ENCODE data around the gene ZC3H10. TPM values are rescaled to one million over a fixed set of nuclear protein-coding genes. Genes with fewer than 3 reads are reported as not detected.

ZC3H10 gene
- total and polyA plus RNA-seq, 5 donors from 2014 or later, result 1.7 to 11.0 (median 3.0) TPM

DNA sequence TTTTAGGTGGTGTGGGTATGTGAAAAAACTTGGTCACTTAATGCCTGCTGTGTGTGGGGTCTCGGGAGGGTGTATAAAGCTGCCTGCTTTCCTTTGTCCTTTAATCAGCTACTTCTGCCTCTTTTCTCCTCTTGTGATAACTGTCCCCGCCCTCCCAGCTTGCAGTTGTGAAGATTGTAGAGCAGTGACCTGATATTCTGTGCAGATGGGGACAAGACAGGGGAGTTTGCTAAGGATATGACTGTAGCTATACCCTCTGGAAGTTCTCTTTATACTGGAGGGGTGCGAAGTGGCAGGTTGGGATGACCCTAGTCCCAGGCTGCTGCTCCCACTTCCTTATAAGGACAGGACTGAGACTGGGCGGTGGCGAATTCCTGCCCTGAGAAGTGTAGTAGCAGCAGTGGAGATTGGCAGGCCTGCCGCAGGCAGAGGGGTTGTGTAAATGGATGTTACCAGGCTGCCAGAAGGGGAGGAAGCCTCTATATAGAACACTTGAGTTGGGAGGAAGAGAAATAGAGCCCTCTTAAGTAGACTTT is 40.9 kb downstream of the ZC3H10 start:
- peaks cover 38% of the 10 kb centered on the region for H3K36me3 ChIP-seq (ENCODE audit: control insufficient read depth, insufficient read depth, low read length)
- DNase-seq (peak; percentile 18 to 48 (median 23)), ATAC-seq (ENCODE audit: low read depth in 2 of 2) (no peak)
- Mint-ChIP-seq H3K36me3 (peaks cover 21% of the 10 kb centered on the region), H3K27me3 (no peaks in the 10 kb centered on the region), H3K9me3 (no peaks in the 10 kb centered on the region), H3K4me3 (peak overlapping the region; percentile 92 to 100 (median 100)), H3K4me1 (peaks cover 0 to 59% (median 34%) of the 10 kb centered on the region in 4 donors), H3K27ac (peak overlapping the region; percentile 98 to 100 (median 100))
- peaks cover 46% of the 10 kb centered on the region for H3K4me1 ChIP-seq (ENCODE audit: control insufficient read depth, insufficient read depth, low read length, poor library complexity, severe bottlenecking)
- no peaks in the 10 kb centered on the region for H3K27me3 ChIP-seq (ENCODE audit: control insufficient read depth, insufficient read depth, low read length)
- peak overlapping the region; percentile 95 for H3K27ac ChIP-seq (ENCODE audit: insufficient read depth, low read length, poor library complexity, severe bottlenecking)
- H3K9me3 ChIP-seq (ENCODE audit: control insufficient read depth in 2 of 2, low read length in 2 of 2), result no peaks in the 10 kb centered on the region
- peak overlapping the region; percentile 98 for H3K4me3 ChIP-seq (ENCODE audit: low read depth, low read length)

- peak overlapping the region; percentile 98 to 100 (median 100) for H3K27ac Mint-ChIP-seq
- peaks cover 44% of the 10 kb centered on the region for H3K36me3 ChIP-seq (ENCODE audit: control insufficient read depth, insufficient read depth, low read length)
- peak overlapping the region; percentile 98 for H3K4me3 ChIP-seq (ENCODE audit: low read depth, low read length)
- H3K27ac ChIP-seq (ENCODE audit: insufficient read depth, low read length, poor library complexity, severe bottlenecking), result peak overlapping the region; percentile 95
- peak in 1 of 3 donors; percentile 27 for DNase-seq
- H3K4me1 Mint-ChIP-seq, result peaks cover 0 to 59% (median 34%) of the 10 kb centered on the region in 4 donors
- H3K9me3 ChIP-seq (ENCODE audit: control insufficient read depth in 2 of 2, low read length in 2 of 2), result no peaks in the 10 kb centered on the region
- peak overlapping the region; percentile 92 to 100 (median 100) for H3K4me3 Mint-ChIP-seq
- H3K4me1 ChIP-seq (ENCODE audit: control insufficient read depth, insufficient read depth, low read length, poor library complexity, severe bottlenecking), result peaks cover 46% of the 10 kb centered on the region
- no peak for ATAC-seq (ENCODE audit: low read depth in 2 of 2)
- no peaks in the 10 kb centered on the region for H3K27me3 ChIP-seq (ENCODE audit: control insufficient read depth, insufficient read depth, low read length)
- peaks cover 25% of the 10 kb centered on the region for H3K36me3 Mint-ChIP-seq
- H3K9me3 Mint-ChIP-seq, result no peaks in the 10 kb centered on the region
- no peaks in the 10 kb centered on the region for H3K27me3 Mint-ChIP-seq
Measured at GRCh38 chr12:56159482-56160192, 41.6 kb downstream of the ZC3H10 start.

- ATAC-seq (ENCODE audit: low read depth in 2 of 2), result peak; percentile 44 to 58
- Histone ChIP-seq H3K36me3 (ENCODE audit: control insufficient read depth, insufficient read depth, low read length) (peaks cover 51% of the 10 kb centered on the region), H3K27ac (ENCODE audit: insufficient read depth, low read length, poor library complexity, severe bottlenecking) (peak overlapping the region; percentile 95), H3K27me3 (ENCODE audit: control insufficient read depth, insufficient read depth, low read length) (no peaks in the 10 kb centered on the region), H3K9me3 (ENCODE audit: control insufficient read depth in 2 of 2, low read length in 2 of 2) (no peaks in the 10 kb centered on the region), H3K4me1 (ENCODE audit: control insufficient read depth, insufficient read depth, low read length, poor library complexity, severe bottlenecking) (peaks cover 46% of the 10 kb centered on the region), H3K4me3 (ENCODE audit: low read depth, low read length) (peak overlapping the region; percentile 98)
- peaks cover 25% of the 10 kb centered on the region for H3K36me3 Mint-ChIP-seq
- no peaks in the 10 kb centered on the region for H3K9me3 Mint-ChIP-seq
- DNase-seq, result peak; percentile 47 to 78 (median 67)
- H3K27me3 Mint-ChIP-seq, result no peaks in the 10 kb centered on the region
- H3K4me1 Mint-ChIP-seq, result peaks cover 0 to 58% (median 34%) of the 10 kb centered on the region in 4 donors
- peak overlapping the region; percentile 98 to 100 (median 100) for H3K27ac Mint-ChIP-seq
- peak overlapping the region; percentile 92 to 100 (median 100) for H3K4me3 Mint-ChIP-seq
Measured at GRCh38 chr12:56160193-56160763, 42.2 kb downstream of the ZC3H10 start.

GRCh38 chr12:56160894-56161689 is 43.0 kb downstream of the ZC3H10 start:
- Histone ChIP-seq H3K4me1 (ENCODE audit: control insufficient read depth, insufficient read depth, low read length, poor library complexity, severe bottlenecking) (peaks cover 46% of the 10 kb centered on the region), H3K36me3 (ENCODE audit: control insufficient read depth, insufficient read depth, low read length) (peaks cover 56% of the 10 kb centered on the region), H3K27me3 (ENCODE audit: control insufficient read depth, insufficient read depth, low read length) (no peaks in the 10 kb centered on the region), H3K27ac (ENCODE audit: insufficient read depth, low read length, poor library complexity, severe bottlenecking) (peak overlapping the region; percentile 95), H3K4me3 (ENCODE audit: low read depth, low read length) (peak overlapping the region; percentile 98), H3K9me3 (ENCODE audit: control insufficient read depth in 2 of 2, low read length in 2 of 2) (no peaks in the 10 kb centered on the region)
- H3K4me1 Mint-ChIP-seq, result peaks cover 0 to 58% (median 34%) of the 10 kb centered on the region in 4 donors
- no peaks in the 10 kb centered on the region for H3K9me3 Mint-ChIP-seq
- H3K4me3 Mint-ChIP-seq, result peak overlapping the region; percentile 92 to 100 (median 100)
- H3K27ac Mint-ChIP-seq, result peak overlapping the region; percentile 95 to 100 (median 98)
- no peaks in the 10 kb centered on the region for H3K27me3 Mint-ChIP-seq
- H3K36me3 Mint-ChIP-seq, result peaks cover 30% of the 10 kb centered on the region
- no peak for ATAC-seq (ENCODE audit: low read depth in 2 of 2)
- no peak for DNase-seq

DNA sequence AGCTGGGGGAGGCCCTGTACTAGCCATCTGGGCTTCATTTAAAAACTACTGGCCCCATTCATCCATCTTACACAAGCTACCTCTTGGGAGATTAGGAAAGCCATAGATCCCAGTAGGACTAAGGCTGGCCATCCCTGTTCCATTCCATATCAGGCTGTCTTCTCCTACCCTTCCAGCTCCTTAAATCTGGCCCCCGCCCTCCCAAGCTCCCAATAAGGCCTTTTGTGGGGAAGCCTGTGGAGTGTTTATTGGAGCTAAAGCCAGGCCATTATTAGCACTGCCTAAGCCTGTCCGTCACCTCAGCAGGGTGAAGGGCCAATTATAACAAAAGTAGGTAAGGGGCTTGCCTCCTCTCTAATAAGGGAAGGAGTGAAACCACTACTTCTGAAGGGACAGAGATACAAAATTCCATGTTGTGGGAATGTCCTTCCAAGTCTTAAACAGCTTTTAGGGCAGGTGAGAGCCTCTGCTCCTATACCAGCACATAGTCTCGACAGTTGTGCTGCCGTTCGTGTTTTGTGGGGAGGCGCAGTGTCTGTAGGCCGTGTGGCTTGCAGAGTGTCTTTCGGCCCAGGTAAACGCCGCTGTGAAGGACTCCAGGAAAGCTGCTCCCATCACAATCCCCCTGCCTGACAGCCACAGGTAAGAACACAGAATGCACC is 43.8 kb downstream of the ZC3H10 start:
- ATAC-seq (ENCODE audit: low read depth in 2 of 2) (no peak), DNase-seq (no peak)
- H3K27me3 Mint-ChIP-seq, result no peaks in the 10 kb centered on the region
- Histone ChIP-seq H3K36me3 (ENCODE audit: control insufficient read depth, insufficient read depth, low read length) (peaks cover 57% of the 10 kb centered on the region), H3K4me1 (ENCODE audit: control insufficient read depth, insufficient read depth, low read length, poor library complexity, severe bottlenecking) (peaks cover 45% of the 10 kb centered on the region), H3K4me3 (ENCODE audit: low read depth, low read length) (no peak overlapping the region), H3K27me3 (ENCODE audit: control insufficient read depth, insufficient read depth, low read length) (no peaks in the 10 kb centered on the region), H3K27ac (ENCODE audit: insufficient read depth, low read length, poor library complexity, severe bottlenecking) (peak overlapping the region; percentile 95), H3K9me3 (ENCODE audit: control insufficient read depth in 2 of 2, low read length in 2 of 2) (no peaks in the 10 kb centered on the region)
- H3K4me3 Mint-ChIP-seq, result peak overlapping the region; percentile 72 to 100 (median 96)
- peaks cover 30% of the 10 kb centered on the region for H3K36me3 Mint-ChIP-seq
- peak overlapping the region in 2 of 3 donors; percentile 98 to 100 for H3K27ac Mint-ChIP-seq
- no peaks in the 10 kb centered on the region for H3K9me3 Mint-ChIP-seq
- H3K4me1 Mint-ChIP-seq, result peaks cover 0 to 53% (median 34%) of the 10 kb centered on the region in 4 donors

DNA sequence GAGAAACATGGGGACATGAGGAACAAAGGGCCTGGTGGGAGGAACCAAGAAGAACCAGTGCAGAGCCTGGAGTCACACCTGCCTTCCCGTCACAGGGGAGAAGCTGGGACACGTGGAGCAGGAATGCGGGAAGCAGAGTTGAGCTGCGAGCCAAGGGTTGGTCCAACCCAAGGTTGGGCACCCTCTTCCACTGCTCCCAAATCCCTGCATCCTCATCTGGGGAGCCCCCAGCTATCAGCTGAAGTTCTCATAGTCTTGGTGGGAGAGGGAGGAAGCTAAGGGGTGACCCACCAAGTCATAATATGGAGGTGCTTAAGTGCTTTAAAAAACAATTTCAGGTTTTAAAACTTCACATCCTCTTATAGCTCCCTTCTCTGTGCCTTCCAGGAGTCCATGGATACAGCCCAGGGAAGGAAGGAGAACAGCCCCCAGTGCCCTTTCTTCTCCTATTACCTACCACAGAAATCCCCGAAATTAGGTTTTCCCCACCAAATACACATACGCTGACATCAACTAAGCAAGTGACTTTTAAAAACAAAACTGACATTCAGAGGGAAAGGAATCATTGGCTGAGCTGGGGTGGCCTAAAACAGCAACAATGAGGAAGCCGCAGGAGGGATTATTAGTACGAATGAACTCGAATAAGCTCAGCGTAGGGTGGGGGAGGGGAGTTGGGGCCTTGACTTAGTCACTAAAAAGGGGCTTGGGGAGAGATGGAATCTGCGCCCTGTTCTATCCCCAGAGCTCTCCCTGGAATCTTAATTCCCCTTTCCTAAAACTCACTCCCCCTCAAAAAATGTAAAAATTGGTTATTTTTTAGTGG is 44.6 kb downstream of the ZC3H10 start:
- no peak for ATAC-seq (ENCODE audit: low read depth in 2 of 2)

More for the DNA sequence above, 44.6 kb downstream of the ZC3H10 start:
- peaks cover 0 to 45% (median 29%) of the 10 kb centered on the region in 4 donors for H3K4me1 Mint-ChIP-seq
- no peaks in the 10 kb centered on the region for H3K27me3 Mint-ChIP-seq
- H3K27ac ChIP-seq (ENCODE audit: insufficient read depth, low read length, poor library complexity, severe bottlenecking), result peak overlapping the region; percentile 95
- peak overlapping the region in 2 of 3 donors; percentile 20 to 83 for H3K27ac Mint-ChIP-seq
- H3K9me3 ChIP-seq (ENCODE audit: control insufficient read depth in 2 of 2, low read length in 2 of 2), result no peaks in the 10 kb centered on the region
- H3K4me1 ChIP-seq (ENCODE audit: control insufficient read depth, insufficient read depth, low read length, poor library complexity, severe bottlenecking), result peaks cover 37% of the 10 kb centered on the region
- peaks cover 65% of the 10 kb centered on the region for H3K36me3 ChIP-seq (ENCODE audit: control insufficient read depth, insufficient read depth, low read length)
- H3K9me3 Mint-ChIP-seq, result no peaks in the 10 kb centered on the region
- DNase-seq, result no peak
- no peaks in the 10 kb centered on the region for H3K27me3 ChIP-seq (ENCODE audit: control insufficient read depth, insufficient read depth, low read length)
- no peak overlapping the region for H3K4me3 ChIP-seq (ENCODE audit: low read depth, low read length)
- H3K4me3 Mint-ChIP-seq, result peak overlapping the region in 1 of 4 donors; percentile 38
- H3K36me3 Mint-ChIP-seq, result peaks cover 35% of the 10 kb centered on the region
